PC-9 (cell line): ENCODE measurements around the gene SGK1. TPM values are rescaled to one million over a fixed set of nuclear protein-coding genes. Genes with fewer than 3 reads are reported as not detected.

Experiments
- BruUV-seq: library from RNA; stranded (reverse); fragments of 400-500 nt; replicated peaks from 2 replicates; lab custom pipeline; 2021; lab: Mats Ljungman, UMichigan
- CTCF ChIA-PET: fragments of 300-600 bp; sonication (Branson Sonifier 250); formaldehyde crosslinking; loops from one replicate; lab custom pipeline; 2022; ENCODE audit warnings: antibody characterized with exemption; lab: Charles Lee
- POLR2A ChIA-PET: fragments of 300-600 bp; sonication (Branson Sonifier 250); formaldehyde crosslinking; loops from one replicate; lab custom pipeline; 2022; ENCODE audit warnings: antibody characterized with exemption; ENCODE audit not compliant: unreplicated experiment; lab: Charles Lee
- DNase-seq, 2 experiments: peaks; one replicate each; pipeline versions ENCODE4 v3.0.0 to v3.0.0-alpha.2; 2015 to 2022; ENCODE audit warnings: mixed read lengths in 1 of 2
- H2AFZ ChIP-seq: fragments of 200-600 bp; sonication (generic); 2 replicates; pipeline ENCODE4 v1.8.1; 2017; ENCODE audit warnings: antibody characterized with exemption
- H3F3A ChIP-seq: fragments of 200-600 bp; sonication (generic); 2 replicates; pipeline ENCODE4 v1.8.1; 2017; ENCODE audit warnings: antibody characterized with exemption, mild to moderate bottlenecking, low read depth; ENCODE audit not compliant: insufficient read depth
- H3K27ac ChIP-seq: fragments of 200-600 bp; sonication (generic); 2 replicates; pipeline ENCODE4 v1.6.1; 2016; ENCODE audit warnings: mixed run types
- H3K27me3 ChIP-seq: fragments of 200-600 bp; sonication (generic); 2 replicates; pipeline ENCODE4 v1.6.1; 2016; ENCODE audit warnings: low read depth, mixed run types; ENCODE audit not compliant: insufficient read depth
- H3K36me3 ChIP-seq: fragments of 200-600 bp; sonication (generic); 2 replicates; pipeline ENCODE4 v1.6.1; 2016; ENCODE audit warnings: low read depth, mixed run types
- H3K4me1 ChIP-seq: fragments of 200-600 bp; sonication (generic); replicated peaks from 2 replicates; pipeline ENCODE4 v1.6.1; 2016; ENCODE audit warnings: mixed run types; ENCODE audit not compliant: insufficient read depth
- H3K4me2 ChIP-seq: fragments of 200-600 bp; sonication (generic); 2 replicates; pipeline ENCODE4 v1.6.1; 2017; ENCODE audit warnings: mixed run types
- H3K4me3 ChIP-seq: fragments of 200-600 bp; sonication (generic); 2 replicates; pipeline ENCODE4 v1.6.1; 2016; ENCODE audit warnings: mixed run types
- H3K79me2 ChIP-seq: fragments of 200-600 bp; sonication (generic); 2 replicates; pipeline ENCODE4 v1.6.1; 2017; ENCODE audit warnings: low read depth, mixed run types
- H3K9me2 ChIP-seq: fragments of 200-600 bp; sonication (generic); 2 replicates; pipeline ENCODE4 v1.8.1; 2017; ENCODE audit warnings: mild to moderate bottlenecking; ENCODE audit not compliant: insufficient read depth
- H3K9me3 ChIP-seq: fragments of 200-600 bp; sonication (generic); 2 replicates; pipeline ENCODE4 v1.8.1; 2016; ENCODE audit warnings: low read depth; ENCODE audit not compliant: insufficient read depth
- H4K20me1 ChIP-seq: fragments of 200-600 bp; sonication (generic); 2 replicates; pipeline ENCODE4 v1.8.1; 2017; ENCODE audit not compliant: insufficient read depth
- CTCF ChIP-seq: fragments of 200-600 bp; sonication (generic); conservative IDR thresholded peaks from 2 replicates; pipeline ENCODE4 v1.6.1; 2017; ENCODE audit warnings: mixed run types, antibody characterized with exemption, mild to moderate bottlenecking, moderate library complexity
- EZH2 ChIP-seq: fragments of 200-600 bp; sonication (generic); IDR thresholded peaks from 2 replicates; pipeline ENCODE4 v1.8.0; 2017; ENCODE audit warnings: antibody characterized with exemption, low read depth
- intact Hi-C: fragments of 100-400 bp; cut with micrococcal nuclease; formaldehyde crosslinking; loops from one replicate; pipeline ENCODE4 v1.10.0; 2022; ENCODE audit not compliant: unreplicated experiment
- total RNA-seq: library from RNA; stranded (reverse); gene quantifications from 2 replicates; pipeline ENCODE4 v1.2.3, GENCODE V29; 2021

SGK1 gene
- total RNA-seq, 1 experiment from 2014 or later = 11.3 TPM

GRCh38 chr6:134176264-134176975, 141.5 kb downstream of the SGK1 start:
- Histone ChIP-seq H3K9me3 (no peaks in the 10 kb centered on the region), H3K27me3 (no peaks in the 10 kb centered on the region), H3K79me2 (peaks cover 19% of the 10 kb centered on the region; the same call in 1 of the 2 replicates), H3K36me3 (peaks cover 23% of the 10 kb centered on the region), H3K4me3 (peak overlapping the region; percentile 73), H3F3A (peaks cover 17% of the 10 kb centered on the region), H4K20me1 (no peaks in the 10 kb centered on the region), H3K9me2 (no peaks in the 10 kb centered on the region), H2AFZ (peak overlapping the region; percentile 96), H3K4me1 (peaks cover 21% of the 10 kb centered on the region), H3K4me2 (peak overlapping the region; percentile 92), H3K27ac (peak overlapping the region; percentile 84)
- ChIA-PET CTCF (interaction anchor here (0.6 kb wide), 1 partner anchor 56 kb away, joined by 3 read pairs; no protein-coding TSS in a partner anchor), POLR2A (no interaction called here)
- intact Hi-C loops = no loop called here
- peak; percentile 31 to 32 for DNase-seq
- no peak for TF ChIP-seq EZH2
- TF ChIP-seq CTCF = no peak
- no TSS peak for BruUV-seq

GRCh38 chr6:134175532-134176263, 142.2 kb downstream of the SGK1 start:
- DNase-seq = peak; percentile 64 to 75
- no peak for TF ChIP-seq CTCF
- TF ChIP-seq EZH2 = no peak
- POLR2A ChIA-PET = no interaction called here
- H3K4me3 ChIP-seq = peak overlapping the region; percentile 73
- no TSS peak for BruUV-seq
- H3K4me2 ChIP-seq = peak overlapping the region; percentile 92
- H4K20me1 ChIP-seq = no peaks in the 10 kb centered on the region
- H3K27ac ChIP-seq = peak overlapping the region; percentile 84
- H3F3A ChIP-seq = peaks cover 17% of the 10 kb centered on the region
- H3K9me2 ChIP-seq = no peaks in the 10 kb centered on the region
- peak overlapping the region; percentile 96 for H2AFZ ChIP-seq
- CTCF ChIA-PET = no interaction called here
- no peaks in the 10 kb centered on the region for H3K27me3 ChIP-seq
- intact Hi-C loops = loop anchor here (1.0 to 2.0 kb wide), 4 partner anchors 113 to 261 kb away; no protein-coding TSS in a partner anchor
- H3K36me3 ChIP-seq = peaks cover 31% of the 10 kb centered on the region
- peaks cover 19% of the 10 kb centered on the region; the same call in 1 of the 2 replicates for H3K79me2 ChIP-seq
- no peaks in the 10 kb centered on the region for H3K9me3 ChIP-seq
- H3K4me1 ChIP-seq = peaks cover 21% of the 10 kb centered on the region
